ENCODE measurements around the gene AFDN. TPM values are rescaled to one million over a fixed set of nuclear protein-coding genes. Genes with fewer than 3 reads are reported as not detected.

AFDN gene
- polyA plus RNA-seq, 1 experiment = 20.4 TPM

DNA sequence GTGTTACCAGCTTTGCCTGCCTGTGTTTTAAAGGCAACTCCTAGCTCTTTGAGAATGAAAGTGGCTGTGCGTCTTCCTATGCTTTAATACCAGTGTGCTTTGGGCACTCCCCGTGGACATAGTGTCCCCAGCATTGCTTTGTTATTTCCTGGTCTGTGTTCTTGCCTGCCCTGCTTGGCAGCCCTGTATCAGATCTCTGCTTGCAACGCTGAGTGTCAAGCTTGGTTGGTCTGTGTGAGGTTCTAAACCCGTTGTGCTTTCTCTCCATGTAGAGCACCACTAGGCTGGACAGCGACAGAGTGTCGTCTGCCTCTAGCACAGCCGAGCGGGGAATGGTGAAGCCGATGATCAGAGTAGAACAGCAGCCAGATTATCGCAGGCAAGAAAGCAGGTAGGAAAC is 80.2 kb downstream of the AFDN start:
- DNase-seq (ENCODE audit: low read depth) = no peak
- Histone ChIP-seq H3K36me3 (ENCODE audit: control insufficient read depth, insufficient read depth, low read length) (0 out of 2 replicates have a peak, but pooled peaks cover 2% of the 10 kb centered on the region), H3K4me3 (ENCODE audit: low read depth, low read length) (no peak overlapping the region), H3K27me3 (ENCODE audit: control insufficient read depth, insufficient read depth, low read length) (no peaks in the 10 kb centered on the region)
- TF ChIP-seq, protein P1, sequence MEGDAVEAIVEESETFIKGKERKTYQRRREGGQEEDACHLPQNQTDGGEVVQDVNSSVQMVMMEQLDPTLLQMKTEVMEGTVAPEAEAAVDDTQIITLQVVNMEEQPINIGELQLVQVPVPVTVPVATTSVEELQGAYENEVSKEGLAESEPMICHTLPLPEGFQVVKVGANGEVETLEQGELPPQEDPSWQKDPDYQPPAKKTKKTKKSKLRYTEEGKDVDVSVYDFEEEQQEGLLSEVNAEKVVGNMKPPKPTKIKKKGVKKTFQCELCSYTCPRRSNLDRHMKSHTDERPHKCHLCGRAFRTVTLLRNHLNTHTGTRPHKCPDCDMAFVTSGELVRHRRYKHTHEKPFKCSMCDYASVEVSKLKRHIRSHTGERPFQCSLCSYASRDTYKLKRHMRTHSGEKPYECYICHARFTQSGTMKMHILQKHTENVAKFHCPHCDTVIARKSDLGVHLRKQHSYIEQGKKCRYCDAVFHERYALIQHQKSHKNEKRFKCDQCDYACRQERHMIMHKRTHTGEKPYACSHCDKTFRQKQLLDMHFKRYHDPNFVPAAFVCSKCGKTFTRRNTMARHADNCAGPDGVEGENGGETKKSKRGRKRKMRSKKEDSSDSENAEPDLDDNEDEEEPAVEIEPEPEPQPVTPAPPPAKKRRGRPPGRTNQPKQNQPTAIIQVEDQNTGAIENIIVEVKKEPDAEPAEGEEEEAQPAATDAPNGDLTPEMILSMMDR (IDR thresholded peaks at IDR 0.05; ENCODE audit: insufficient read depth, low read depth, low read length) = no peak
- ChIA-PET CTCF (interaction anchor here (0.8 to 2.1 kb wide), 5 partner anchors 27 to 976 kb away, joined by 3 to 7 read pairs (median 4); no protein-coding TSS in a partner anchor), POLR2A (interaction anchor here (0.6 kb wide), 1 partner anchor 11 kb away, joined by 8 read pairs; no protein-coding TSS in a partner anchor)

DNA sequence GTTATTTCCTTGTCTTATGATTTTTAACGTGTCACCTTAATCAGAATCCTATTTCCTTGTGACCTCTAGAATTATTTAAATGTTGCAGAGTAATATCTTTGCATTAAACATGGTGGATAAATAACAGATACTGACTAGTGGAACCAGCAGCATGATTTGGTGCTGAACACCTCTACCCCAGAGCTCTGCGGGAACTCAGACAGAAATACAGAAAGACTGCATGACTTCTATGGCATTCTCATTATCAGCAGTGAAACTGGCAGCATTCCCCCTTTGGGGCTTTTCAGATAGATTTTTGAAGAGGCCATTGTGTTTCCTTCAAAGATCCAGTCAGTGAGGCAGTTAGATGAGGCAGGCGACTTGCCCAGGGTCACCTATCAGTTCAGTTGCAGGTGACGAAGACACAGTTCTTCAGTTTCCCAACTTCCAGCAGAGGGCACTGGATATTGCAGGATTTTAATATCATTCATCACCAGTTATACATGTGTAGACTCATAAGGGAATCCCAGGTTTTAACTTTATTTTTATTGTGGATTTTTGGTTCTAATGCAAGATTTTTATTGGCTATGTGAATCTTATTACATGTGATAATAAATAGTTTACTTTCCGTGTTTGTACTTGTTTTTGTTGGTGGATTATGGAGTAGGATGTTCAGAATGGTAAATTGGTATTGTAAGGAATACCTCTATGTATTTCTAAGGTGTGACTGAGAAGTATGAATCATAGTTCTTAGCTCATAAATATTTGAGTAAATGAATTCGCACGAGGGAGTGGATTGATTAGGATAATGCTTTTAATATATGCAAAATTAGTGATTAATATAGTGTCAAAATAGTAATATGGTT is 81.3 kb downstream of the AFDN start:
- 0 out of 2 replicates have a peak, but pooled peaks cover 2% of the 10 kb centered on the region for H3K36me3 ChIP-seq (ENCODE audit: control insufficient read depth, insufficient read depth, low read length)
- TF ChIP-seq, protein P1 (IDR thresholded peaks at IDR 0.05; ENCODE audit: insufficient read depth, low read depth, low read length) = peak; percentile 59
- CTCF ChIA-PET = interaction anchor here (0.7 to 2.6 kb wide), 9 partner anchors 9 to 225 kb away, joined by 3 to 7 read pairs (median 4); no protein-coding TSS in a partner anchor
- POLR2A ChIA-PET = no interaction called here
- DNase-seq (ENCODE audit: low read depth) = no peak
- H3K27me3 ChIP-seq (ENCODE audit: control insufficient read depth, insufficient read depth, low read length) = no peaks in the 10 kb centered on the region
- no peak overlapping the region for H3K4me3 ChIP-seq (ENCODE audit: low read depth, low read length)

DNA sequence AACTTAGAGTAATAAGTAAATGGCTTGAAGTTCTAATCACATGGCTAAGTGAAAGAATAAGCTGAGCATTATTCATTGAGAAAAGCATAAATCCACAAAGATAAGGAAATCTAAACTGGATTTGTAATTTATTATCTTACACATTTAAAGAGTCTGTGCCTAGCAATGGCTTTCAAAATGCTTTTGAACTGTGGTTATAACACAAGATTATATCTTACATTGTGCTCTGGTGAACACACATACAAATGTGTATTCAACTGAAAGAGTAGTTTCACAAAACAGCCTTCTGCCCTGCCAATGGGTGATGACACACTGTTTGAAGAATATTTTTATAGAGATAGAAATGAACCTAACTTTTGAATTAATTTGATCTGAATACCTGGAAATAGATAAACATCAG is 83.3 kb downstream of the AFDN start:
- peaks cover 4% of the 10 kb centered on the region for H3K36me3 ChIP-seq (ENCODE audit: control insufficient read depth, insufficient read depth, low read length)
- ChIA-PET POLR2A (no interaction called here), CTCF (interaction anchor here (1.1 to 2.6 kb wide), 3 partner anchors 11 to 209 kb away, joined by 3 to 6 read pairs (median 5); no protein-coding TSS in a partner anchor)
- no peak overlapping the region for H3K4me3 ChIP-seq (ENCODE audit: low read depth, low read length)
- no peaks in the 10 kb centered on the region for H3K27me3 ChIP-seq (ENCODE audit: control insufficient read depth, insufficient read depth, low read length)
- no peak for DNase-seq (ENCODE audit: low read depth)
- TF ChIP-seq, protein P1 (IDR thresholded peaks at IDR 0.05; ENCODE audit: insufficient read depth, low read depth, low read length) = no peak

DNA sequence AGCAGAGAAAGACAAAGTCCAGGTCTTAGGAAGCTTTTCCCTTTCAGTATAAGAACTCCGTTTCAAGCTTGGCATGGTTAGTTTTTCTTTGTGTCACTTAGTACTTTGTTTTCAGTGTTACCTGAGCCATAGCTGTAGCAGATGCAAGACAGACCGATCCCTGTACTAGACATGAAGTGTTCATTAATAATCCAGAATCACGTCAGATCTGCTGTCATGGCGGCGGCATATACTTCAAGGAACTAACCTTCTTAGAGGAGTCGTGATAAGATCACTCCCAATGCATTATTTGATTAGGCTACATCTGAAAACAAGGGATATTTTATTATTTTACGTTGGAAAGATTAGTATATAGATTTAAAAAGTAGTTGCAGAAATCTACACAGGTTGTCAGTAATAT is 83.9 kb downstream of the AFDN start:
- TF ChIP-seq, protein P1 (IDR thresholded peaks at IDR 0.05; ENCODE audit: insufficient read depth, low read depth, low read length) = no peak
- Histone ChIP-seq H3K4me3 (ENCODE audit: low read depth, low read length) (no peak overlapping the region), H3K27me3 (ENCODE audit: control insufficient read depth, insufficient read depth, low read length) (no peaks in the 10 kb centered on the region), H3K36me3 (ENCODE audit: control insufficient read depth, insufficient read depth, low read length) (peaks cover 7% of the 10 kb centered on the region)
- ChIA-PET CTCF (interaction anchor here (0.6 to 1.5 kb wide), 6 partner anchors 9 to 248 kb away, joined by 3 to 5 read pairs (median 3); no protein-coding TSS in a partner anchor), POLR2A (no interaction called here)
- no peak for DNase-seq (ENCODE audit: low read depth)

DNA sequence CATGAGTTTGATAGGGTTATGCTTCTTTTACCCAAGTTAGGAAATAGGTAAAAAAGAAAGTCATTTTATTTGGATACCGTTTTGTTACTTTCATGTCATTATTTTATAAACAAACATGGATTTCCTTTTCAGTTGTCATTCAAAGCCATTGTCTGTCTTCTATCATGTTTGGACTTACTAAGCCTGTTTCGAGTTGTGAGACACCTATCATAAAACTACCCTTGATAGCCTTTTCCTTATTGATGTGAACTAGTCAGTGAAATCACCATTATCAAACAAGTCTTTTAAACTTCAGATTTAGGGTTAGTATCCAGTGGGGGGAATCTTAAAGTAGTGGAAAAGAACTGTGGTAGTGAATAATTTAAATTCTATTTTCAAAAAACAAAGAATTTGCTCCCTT is 85.8 kb downstream of the AFDN start:
- H3K36me3 ChIP-seq (ENCODE audit: control insufficient read depth, insufficient read depth, low read length) = peaks cover 7% of the 10 kb centered on the region
- ChIA-PET CTCF (no interaction called here), POLR2A (no interaction called here)
- no peak for DNase-seq (ENCODE audit: low read depth)
- no peaks in the 10 kb centered on the region for H3K27me3 ChIP-seq (ENCODE audit: control insufficient read depth, insufficient read depth, low read length)
- TF ChIP-seq, protein P1 (IDR thresholded peaks at IDR 0.05; ENCODE audit: insufficient read depth, low read depth, low read length) = no peak
- no peak overlapping the region for H3K4me3 ChIP-seq (ENCODE audit: low read depth, low read length)
